Cardiac muscle cell (in vitro differentiated cells and primary cell): ENCODE measurements around the gene HSPA12B. TPM values are rescaled to one million over a fixed set of nuclear protein-coding genes. Genes with fewer than 3 reads are reported as not detected.

ENCODE experiments used
- DNase-seq, 2 donors: peaks; one replicate each; pipeline versions ENCODE4 v3.0.0 to v3.0.0-alpha.2; 2010 to 2017; ENCODE audit warnings: low read depth in 1 of 2, low spot score in 1 of 2
- H3K27ac ChIP-seq: fragments of 200-600 bp; sonication (generic); 2 replicates; pipeline ENCODE4 v1.5.1; 2016
- H3K27me3 ChIP-seq: fragments of 200-600 bp; sonication (generic); 2 replicates; pipeline ENCODE4 v1.6.0; 2016; ENCODE audit warnings: control low read depth
- H3K36me3 ChIP-seq: fragments of 200-600 bp; sonication (generic); 2 replicates; pipeline ENCODE4 v1.5.1; 2016; ENCODE audit warnings: control low read depth
- H3K4me1 ChIP-seq: fragments of 200-600 bp; sonication (generic); 2 replicates; pipeline ENCODE4 v1.8.1; 2017; ENCODE audit warnings: low read depth, mild to moderate bottlenecking, mixed run types
- H3K4me3 ChIP-seq: fragments of 200-600 bp; sonication (generic); 2 replicates; pipeline ENCODE4 v1.5.1; 2016; ENCODE audit warnings: mild to moderate bottlenecking
- H3K9me3 ChIP-seq: fragments of 200-600 bp; sonication (generic); 2 replicates; pipeline ENCODE4 v1.5.1; 2017; ENCODE audit warnings: low read depth, mild to moderate bottlenecking, control low read depth
- polyA plus RNA-seq: library from polyadenylated mRNA; unstranded; fragments of >200 nt; fragmentation: Nextera tagmentation; extraction: Ambion mirVana; gene quantifications from 2 replicates; pipeline ENCODE4 v1.2.1, GENCODE V29; 2016
- total RNA-seq: library from RNA; depleted of rRNA; stranded (reverse); fragments of >200 nt; gene quantifications from 2 replicates; pipeline ENCODE4 v1.2.3, GENCODE V29; 2016
- TF ChIP-seq, protein P1 (sequence below): IDR thresholded peaks from 2 replicates; pipeline ENCODE4 v1.5.1; 2012; ENCODE audit warnings: low read depth, mild to moderate bottlenecking, low read length

The HSPA12B gene
- total and polyA plus RNA-seq, 2 experiments from 2014 or later, result 0.92 TPM; not detected in 1

GRCh38 chr20:3747471-3747870 lies 15.0 kb downstream of the HSPA12B start:
- DNase-seq, result no peak
- Histone ChIP-seq H3K27ac (no peak overlapping the region), H3K36me3 (no peaks in the 10 kb centered on the region), H3K27me3 (peaks cover 67% of the 10 kb centered on the region), H3K4me1 (no peaks in the 10 kb centered on the region), H3K4me3 (no peak overlapping the region), H3K9me3 (no peaks in the 10 kb centered on the region)
- TF ChIP-seq, protein P1, sequence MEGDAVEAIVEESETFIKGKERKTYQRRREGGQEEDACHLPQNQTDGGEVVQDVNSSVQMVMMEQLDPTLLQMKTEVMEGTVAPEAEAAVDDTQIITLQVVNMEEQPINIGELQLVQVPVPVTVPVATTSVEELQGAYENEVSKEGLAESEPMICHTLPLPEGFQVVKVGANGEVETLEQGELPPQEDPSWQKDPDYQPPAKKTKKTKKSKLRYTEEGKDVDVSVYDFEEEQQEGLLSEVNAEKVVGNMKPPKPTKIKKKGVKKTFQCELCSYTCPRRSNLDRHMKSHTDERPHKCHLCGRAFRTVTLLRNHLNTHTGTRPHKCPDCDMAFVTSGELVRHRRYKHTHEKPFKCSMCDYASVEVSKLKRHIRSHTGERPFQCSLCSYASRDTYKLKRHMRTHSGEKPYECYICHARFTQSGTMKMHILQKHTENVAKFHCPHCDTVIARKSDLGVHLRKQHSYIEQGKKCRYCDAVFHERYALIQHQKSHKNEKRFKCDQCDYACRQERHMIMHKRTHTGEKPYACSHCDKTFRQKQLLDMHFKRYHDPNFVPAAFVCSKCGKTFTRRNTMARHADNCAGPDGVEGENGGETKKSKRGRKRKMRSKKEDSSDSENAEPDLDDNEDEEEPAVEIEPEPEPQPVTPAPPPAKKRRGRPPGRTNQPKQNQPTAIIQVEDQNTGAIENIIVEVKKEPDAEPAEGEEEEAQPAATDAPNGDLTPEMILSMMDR, result no peak

- H3K4me1 ChIP-seq, result no peaks in the 10 kb centered on the region
- no peak overlapping the region for H3K4me3 ChIP-seq
- peaks cover 72% of the 10 kb centered on the region for H3K27me3 ChIP-seq
- TF ChIP-seq, protein P1, result no peak
- no peaks in the 10 kb centered on the region for H3K9me3 ChIP-seq
- no peak overlapping the region for H3K27ac ChIP-seq
- no peak for DNase-seq
- no peaks in the 10 kb centered on the region for H3K36me3 ChIP-seq
These were observed 15.6 kb downstream of the HSPA12B start for GRCh38 chr20:3748073-3748472.

DNA sequence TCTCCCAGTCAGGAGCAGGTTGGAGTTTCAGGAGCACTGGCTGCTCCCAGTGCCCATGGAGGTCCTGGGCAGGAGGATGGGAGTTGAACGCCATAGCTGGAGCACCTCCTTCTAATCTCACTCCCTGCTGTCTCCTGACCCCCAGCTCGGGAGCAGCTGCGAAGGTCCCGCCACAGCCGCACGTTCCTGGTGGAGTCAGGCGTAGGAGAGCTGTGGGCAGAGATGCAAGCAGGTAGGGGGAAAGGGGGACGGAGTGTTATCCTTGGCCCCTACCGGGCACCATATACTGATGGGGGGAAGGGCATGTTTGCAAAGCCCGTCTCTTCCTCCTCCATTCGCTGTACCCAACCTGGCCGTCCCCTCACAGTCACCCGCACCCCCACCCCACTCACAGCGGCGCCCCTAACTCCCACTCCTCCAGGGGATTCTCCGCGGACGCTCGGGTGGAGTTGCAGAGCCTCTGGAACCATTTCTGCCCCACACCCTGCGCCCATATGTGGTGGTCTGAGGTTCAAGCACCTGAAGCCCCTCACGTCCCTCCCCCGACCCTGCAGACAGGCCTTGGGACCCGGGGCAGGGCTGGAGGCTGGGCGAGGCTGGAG lies 16.7 kb downstream of the HSPA12B start:
- Histone ChIP-seq H3K27ac (no peak overlapping the region), H3K9me3 (no peaks in the 10 kb centered on the region), H3K4me1 (no peaks in the 10 kb centered on the region), H3K36me3 (no peaks in the 10 kb centered on the region), H3K4me3 (peak overlapping the region; percentile 15), H3K27me3 (peaks cover 71% of the 10 kb centered on the region)
- TF ChIP-seq, protein P1, result no peak
- DNase-seq, result no peak

DNA sequence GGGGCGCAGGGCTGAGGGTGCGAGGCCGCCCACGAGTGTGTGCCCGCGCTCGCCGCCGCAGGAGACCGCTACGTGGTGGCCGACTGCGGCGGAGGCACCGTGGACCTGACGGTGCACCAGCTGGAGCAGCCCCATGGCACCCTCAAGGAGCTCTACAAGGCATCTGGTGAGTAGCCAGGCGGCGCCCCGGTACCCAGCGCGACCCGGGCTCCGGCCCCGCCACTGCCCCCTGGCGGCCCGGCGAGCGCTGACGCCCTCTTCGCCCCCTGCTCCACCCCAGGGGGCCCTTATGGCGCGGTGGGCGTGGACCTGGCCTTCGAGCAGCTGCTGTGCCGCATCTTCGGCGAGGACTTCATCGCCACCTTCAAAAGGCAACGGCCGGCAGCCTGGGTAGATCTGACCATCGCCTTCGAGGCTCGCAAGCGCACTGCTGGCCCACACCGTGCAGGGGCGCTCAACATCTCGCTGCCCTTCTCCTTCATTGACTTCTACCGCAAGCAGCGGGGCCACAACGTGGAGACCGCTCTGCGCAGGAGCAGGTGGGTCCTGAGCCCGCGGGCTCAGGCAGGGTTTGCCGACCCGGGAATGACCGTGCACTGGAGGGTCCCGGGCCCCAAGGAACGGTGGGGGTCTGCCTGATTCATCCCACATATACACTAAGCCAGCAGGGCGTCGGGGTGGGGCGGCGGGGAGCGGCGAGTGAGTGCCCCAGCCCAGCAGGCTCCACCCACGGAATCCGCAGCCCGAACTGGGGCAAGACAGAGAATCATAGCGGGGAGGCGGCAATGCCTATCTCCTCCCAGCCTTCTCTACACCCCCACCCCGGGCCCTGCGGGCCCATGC lies 17.4 kb downstream of the HSPA12B start:
- no peaks in the 10 kb centered on the region for H3K4me1 ChIP-seq
- H3K9me3 ChIP-seq, result no peaks in the 10 kb centered on the region
- peak in 1 of 2 donors; percentile 63 for DNase-seq
- no peak overlapping the region for H3K27ac ChIP-seq
- peak overlapping the region; percentile 15 for H3K4me3 ChIP-seq
- TF ChIP-seq, protein P1, result peak; percentile 53
- no peaks in the 10 kb centered on the region for H3K36me3 ChIP-seq
- peaks cover 65% of the 10 kb centered on the region for H3K27me3 ChIP-seq

GRCh38 chr20:3751305-3751674 lies 18.8 kb downstream of the HSPA12B start:
- DNase-seq, result no peak
- H3K27ac ChIP-seq, result no peak overlapping the region
- no peaks in the 10 kb centered on the region for H3K4me1 ChIP-seq
- peaks cover 53% of the 10 kb centered on the region for H3K27me3 ChIP-seq
- H3K4me3 ChIP-seq, result peak overlapping the region; percentile 24
- H3K36me3 ChIP-seq, result no peaks in the 10 kb centered on the region
- TF ChIP-seq, protein P1, result no peak
- H3K9me3 ChIP-seq, result no peaks in the 10 kb centered on the region
